Stimulated activated naive CD8-positive, alpha-beta T cell treated with anti-CD3 and anti-CD28 coated beads, Interleukin-15, Interleukin-2, amounts not matched to agents 100 U/mL and 50 U/mL, for 24 hours (primary cell): ENCODE measurements around the gene PRRG2.
A peak's percentile ranks its signal among the peaks of the same experiment; 100 is the strongest.

ENCODE experiments used
- ATAC-seq: fragments of 150-1000 bp; cut with Tn5 transposase; one replicate; pipeline ENCODE4 v1.10.0; 2021
- DNase-seq: peaks from one replicate; pipeline ENCODE4 v3.0.0; 2021

Gene PRRG2

DNA sequence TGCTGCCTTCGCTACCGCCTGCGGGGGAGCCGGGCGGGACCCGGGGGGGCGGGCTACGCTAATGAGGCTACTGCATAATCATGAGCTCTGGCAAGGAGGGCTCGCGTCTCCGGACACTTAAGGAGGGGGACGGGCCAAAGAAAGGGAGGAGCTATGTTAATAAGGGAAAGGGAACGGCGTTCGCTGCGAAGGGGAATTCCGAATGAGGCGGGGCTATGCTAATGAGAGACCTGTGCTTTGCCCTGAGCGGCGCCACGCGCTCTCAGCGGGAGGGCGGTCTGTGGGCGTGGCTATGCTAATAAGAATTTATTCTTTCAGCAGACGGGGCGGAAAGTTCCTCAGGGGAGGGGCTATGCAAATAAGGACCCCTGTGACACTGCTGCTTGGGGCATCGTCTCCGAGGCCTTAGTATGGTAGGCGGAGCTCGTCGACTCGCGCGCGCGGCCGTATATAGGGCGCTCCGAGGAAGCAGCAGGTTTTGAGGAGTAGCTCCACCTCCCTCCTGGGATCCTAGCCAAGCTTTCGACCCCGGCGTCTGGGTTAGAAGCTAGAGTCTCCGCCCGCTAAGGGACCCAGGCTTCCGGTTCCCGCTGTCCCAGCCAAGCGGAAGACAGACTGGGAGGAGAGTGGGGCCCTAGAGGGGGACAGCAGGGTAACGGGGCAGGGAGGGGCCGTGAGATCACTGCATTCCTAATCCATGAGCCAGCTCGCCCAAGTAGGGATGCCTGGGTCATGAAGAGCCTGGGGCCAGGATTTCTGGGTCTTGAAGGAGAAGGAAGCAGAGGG is 59.2 kb downstream of the PRRG2 start, which contains the start of gene RRAS:
Gene RRAS, minus strand, starts transcription at position 31 of the 786 bp plus-strand sequence. CDS start 45 bp downstream, outside the sequence.
- DNase-seq (peak; percentile 100), ATAC-seq (peak; percentile 80)
